H1 (cell line): ENCODE data around the gene ADGRL3. TPM values are rescaled to one million over a fixed set of nuclear protein-coding genes. Genes with fewer than 3 reads are reported as not detected.

Experiments used
- BACH1 ChIP-seq: IDR thresholded peaks from 2 replicates; pipeline ENCODE4 v1.6.1; 2012; ENCODE audit warnings: low read length, improper control_type of control experiment
- BCL11A ChIP-seq, 2 experiments: IDR thresholded peaks; one replicate each; pipeline ENCODE4 v1.6.1; 2011; ENCODE audit warnings: low read depth in 2 of 2, low read length in 2 of 2, mild to moderate bottlenecking in 2 of 2
- CTBP2 ChIP-seq: IDR thresholded peaks from 2 replicates; pipeline ENCODE4 v1.7.0; 2011; ENCODE audit warnings: borderline replicate concordance, mild to moderate bottlenecking, moderate library complexity, mixed read lengths, low read length; ENCODE audit not compliant: insufficient read depth, insufficient read length
- GABPA ChIP-seq: IDR thresholded peaks from 2 replicates; pipeline ENCODE4 v1.6.1; 2011; ENCODE audit warnings: mild to moderate bottlenecking, low read length, moderate library complexity, borderline replicate concordance; ENCODE audit not compliant: insufficient read depth
- GTF2F1 ChIP-seq: IDR thresholded peaks from 2 replicates; pipeline ENCODE4 v1.6.1; 2012; ENCODE audit warnings: low read depth, low read length, improper control_type of control experiment, borderline replicate concordance
- HDAC6 ChIP-seq: IDR thresholded peaks from one replicate; pipeline ENCODE4 v1.7.1; 2012; ENCODE audit warnings: low read depth, mild to moderate bottlenecking, inconsistent platforms, low read length, moderate library complexity
- JUND ChIP-seq: IDR thresholded peaks from 2 replicates; pipeline ENCODE4 v1.6.1; 2011; ENCODE audit warnings: mild to moderate bottlenecking, improper control_type of control experiment, low read length
- MAX ChIP-seq: IDR thresholded peaks from 2 replicates; pipeline ENCODE4 v1.6.1; 2012; ENCODE audit warnings: inconsistent platforms
- POU5F1 ChIP-seq: IDR thresholded peaks from 2 replicates; pipeline ENCODE4 v1.6.1; 2011; ENCODE audit warnings: low read depth, mild to moderate bottlenecking, low read length, moderate library complexity
- RNF2 ChIP-seq: fragments of 200-900, 300-1000 bp; sonication (generic); IDR thresholded peaks from 2 replicates; pipeline ENCODE4 v1.7.1; 2016; ENCODE audit warnings: borderline replicate concordance, low read depth, mild to moderate bottlenecking, antibody characterized with exemption, low read length; ENCODE audit not compliant: poor library complexity, severe bottlenecking; ENCODE audit errors: missing control alignments
- SAP30 ChIP-seq: fragments of 300-600 bp; sonication (generic); IDR thresholded peaks from 2 replicates; pipeline ENCODE4 v1.7.1; 2012; ENCODE audit warnings: low read length, moderate library complexity, mild to moderate bottlenecking, inconsistent platforms; ENCODE audit not compliant: insufficient read depth, insufficient replicate concordance
- SP1 ChIP-seq: IDR thresholded peaks from 2 replicates; pipeline ENCODE4 v1.6.1; 2011; ENCODE audit warnings: low read depth, low read length
- YY1 ChIP-seq: IDR thresholded peaks from 2 replicates; pipeline ENCODE4 v1.6.1; 2011; ENCODE audit warnings: low read depth, mild to moderate bottlenecking, low read length
- polyA plus RNA-seq, 7 experiments: library from polyadenylated mRNA; depleted of rRNA in 3 of 7; stranded (reverse) in 5 of 7; unstranded in 2 of 7; fragments of >200 nt in 5 of 7; fragments of 200-250 nt in 2 of 7; gene quantifications; 1 replicate in 5 of 7; 2 replicates in 1 of 7; 4 replicates in 1 of 7; pipeline versions ENCODE4 v1.2.1 to v1.2.3, GENCODE V29; 2011 to 2013; ENCODE audit warnings: missing spikeins in 2 of 7, mixed read lengths in 2 of 7
- total RNA-seq: library from RNA; stranded (reverse); fragmentation: NEBNext Ultra II Directional; extraction: Animal tissue kit (Norgen Biotek cat#: 25700); gene quantifications from 2 replicates; pipeline ENCODE4 v1.2.1, GENCODE V29; 2021

The ADGRL3 gene
- total and polyA plus RNA-seq, 2 of the 8 experiments (the other 6 are each of a cell fraction or from before 2014, with no cell fraction given): 6.6 to 13.0 TPM

- TF ChIP-seq BACH1 (no peak), YY1 (no peak), GTF2F1 (no peak), POU5F1 (no peak), SAP30 (no peak), JUND (no peak), SP1 (no peak), MAX (no peak), GABPA (no peak), RNF2 (no peak), CTBP2 (no peak), HDAC6 (no peak), BCL11A (IDR thresholded peaks at IDR 0.05; ENCODE audit: low read depth in 2 of 2, low read length in 2 of 2) (no peak)
These were observed 541.4 kb downstream of the ADGRL3 start (continued) for GRCh38 chr4:61741327-61742096.
